Neural cell (in vitro differentiated cells): Measurements from ENCODE around the gene CHPF2. TPM values are rescaled to one million over a fixed set of nuclear protein-coding genes. Genes with fewer than 3 reads are reported as not detected.

Source experiments
- H2AFZ ChIP-seq: fragments of 200-600, 300-800 bp; sonication (generic), shearing (Covaris generic); 2 replicates; pipeline ENCODE4 v1.6.0; 2014; ENCODE audit warnings: low read depth, mild to moderate bottlenecking, antibody characterized with exemption, low read length, moderate library complexity
- H3F3A ChIP-seq: fragments of 200-600 bp; shearing (Covaris generic); 2 replicates; pipeline ENCODE4 v1.6.1; 2016; ENCODE audit warnings: mild to moderate bottlenecking, moderate library complexity, mixed read lengths, antibody characterized with exemption, low read length; ENCODE audit not compliant: insufficient read depth, poor library complexity, severe bottlenecking
- H3K27ac ChIP-seq: fragments of 200-600, 300-800 bp; sonication (generic), shearing (Covaris generic); 2 replicates; pipeline ENCODE4 v1.5.1; 2014; ENCODE audit warnings: mild to moderate bottlenecking, low read length, moderate library complexity
- H3K27me3 ChIP-seq: fragments of 300-800, 200-600 bp; sonication (generic), shearing (Covaris generic); 2 replicates; pipeline ENCODE4 v1.6.0; 2014; ENCODE audit warnings: mild to moderate bottlenecking, low read depth, low read length, moderate library complexity; ENCODE audit not compliant: insufficient read depth
- H3K36me3 ChIP-seq: fragments of 300-800, 200-600 bp; sonication (generic), shearing (Covaris generic); 2 replicates; pipeline ENCODE4 v1.5.1; 2014; ENCODE audit warnings: mild to moderate bottlenecking, antibody characterized with exemption, low read length, moderate library complexity; ENCODE audit not compliant: insufficient read depth
- H3K4me2 ChIP-seq: fragments of 300-800, 200-600 bp; sonication (generic), shearing (Covaris generic); 2 replicates; pipeline ENCODE4 v1.6.0; 2014; ENCODE audit warnings: mild to moderate bottlenecking, low read length
- H3K4me3 ChIP-seq: fragments of 300-800, 200-600 bp; sonication (generic), shearing (Covaris generic); 2 replicates; pipeline ENCODE4 v1.5.1; 2014; ENCODE audit warnings: mild to moderate bottlenecking, low read length, moderate library complexity
- H3K79me2 ChIP-seq: fragments of 200-600 bp; shearing (Covaris generic); replicated peaks from 2 replicates; pipeline ENCODE4 v1.6.0; 2014; ENCODE audit warnings: mild to moderate bottlenecking, low read length, moderate library complexity; ENCODE audit not compliant: insufficient read depth
- H3K9ac ChIP-seq: fragments of 300-800, 200-600 bp; sonication (generic), shearing (Covaris generic); 2 replicates; pipeline ENCODE4 v1.6.1; 2016; ENCODE audit warnings: mild to moderate bottlenecking, low read length, mixed read lengths
- H3K9me2 ChIP-seq: fragments of 200-600 bp; shearing (Covaris generic); 2 replicates; pipeline ENCODE4 v1.6.1; 2016; ENCODE audit warnings: mild to moderate bottlenecking, low read length, mixed read lengths; ENCODE audit not compliant: insufficient read depth
- H3K9me3 ChIP-seq: fragments of 200-600, 300-800 bp; sonication (generic), shearing (Covaris generic); 2 replicates; pipeline ENCODE4 v1.6.1; 2016; ENCODE audit warnings: mild to moderate bottlenecking, mixed run types, low read length, moderate library complexity, mixed read lengths
- H4K20me1 ChIP-seq: fragments of 200-600 bp; shearing (Covaris generic); 2 replicates; pipeline ENCODE4 v1.6.1; 2016; ENCODE audit warnings: mild to moderate bottlenecking, mixed run types; ENCODE audit not compliant: insufficient read depth
- CTCF ChIP-seq: fragments of 450-650 bp; IDR thresholded peaks from 2 replicates; pipeline ENCODE4 v1.5.1; 2014; ENCODE audit warnings: antibody characterized with exemption, mild to moderate bottlenecking, moderate library complexity; ENCODE audit not compliant: poor library complexity, severe bottlenecking
- EP300 ChIP-seq: fragments of 450-650 bp; conservative IDR thresholded peaks from 2 replicates; pipeline ENCODE4 v1.6.1; 2014; ENCODE audit warnings: antibody characterized with exemption, mild to moderate bottlenecking, moderate library complexity; ENCODE audit not compliant: poor library complexity, severe bottlenecking
- EZH2 ChIP-seq: fragments of 200-600, 300-800 bp; shearing (Covaris generic), sonication (generic); IDR thresholded peaks from 2 replicates; pipeline ENCODE4 v1.6.1; 2014; ENCODE audit warnings: antibody characterized with exemption, low read length, borderline replicate concordance, mild to moderate bottlenecking; ENCODE audit not compliant: insufficient read depth, poor library complexity, severe bottlenecking
- MXI1 ChIP-seq: fragments of 450-650 bp; conservative IDR thresholded peaks from 2 replicates; pipeline ENCODE4 v1.6.1; 2014; ENCODE audit warnings: antibody characterized with exemption, mild to moderate bottlenecking; ENCODE audit not compliant: poor library complexity, severe bottlenecking
- POLR2AphosphoS5 ChIP-seq: IDR thresholded peaks from 2 replicates; pipeline ENCODE4 v1.6.1; 2012
- RAD21 ChIP-seq: fragments of 450-650 bp; conservative IDR thresholded peaks from 2 replicates; pipeline ENCODE4 v1.6.1; 2014; ENCODE audit warnings: antibody characterized with exemption, mild to moderate bottlenecking, moderate library complexity
- REST ChIP-seq: IDR thresholded peaks from 2 replicates; pipeline ENCODE4 v1.6.1; 2012; ENCODE audit warnings: borderline replicate concordance
- SMC3 ChIP-seq: fragments of 450-650 bp; conservative IDR thresholded peaks from 2 replicates; pipeline ENCODE4 v1.6.1; 2014; ENCODE audit warnings: antibody characterized with exemption, mild to moderate bottlenecking, moderate library complexity; ENCODE audit not compliant: poor library complexity
- TAF1 ChIP-seq: IDR thresholded peaks from 2 replicates; pipeline ENCODE4 v1.6.1; 2012; ENCODE audit warnings: low read depth
- polyA plus RNA-seq: library from polyadenylated mRNA; depleted of rRNA; stranded (reverse); fragments of >200 nt; gene quantifications from 2 replicates; pipeline ENCODE4 v1.2.3, GENCODE V29; 2014

Gene CHPF2
- polyA plus RNA-seq, 1 donor from 2014 or later, result 22.5 TPM

GRCh38 chr7:151215396-151215795, 16.9 kb upstream of the CHPF2 start:
- H3K4me2 ChIP-seq, result no peak overlapping the region
- H3K27ac ChIP-seq, result no peak overlapping the region
- no peaks in the 10 kb centered on the region for H3K9me2 ChIP-seq
- H3K27me3 ChIP-seq, result no peaks in the 10 kb centered on the region
- H3K79me2 ChIP-seq, result no peaks in the 10 kb centered on the region
- H2AFZ ChIP-seq, result no peak overlapping the region
- no peaks in the 10 kb centered on the region for H3K9me3 ChIP-seq
- no peaks in the 10 kb centered on the region for H4K20me1 ChIP-seq
- no peak overlapping the region for H3K9ac ChIP-seq
- H3F3A ChIP-seq, result no peaks in the 10 kb centered on the region
- no peak overlapping the region for H3K4me3 ChIP-seq
- no peaks in the 10 kb centered on the region for H3K36me3 ChIP-seq
- TF ChIP-seq RAD21 (no peak), MXI1 (no peak), TAF1 (no peak), REST (no peak), EP300 (no peak), POLR2AphosphoS5 (no peak), CTCF (no peak), EZH2 (no peak), SMC3 (no peak)

- no peak for TF ChIP-seq POLR2AphosphoS5
- TF ChIP-seq EZH2, result no peak
- no peak for TF ChIP-seq RAD21
- no peak for TF ChIP-seq MXI1
- no peak for TF ChIP-seq CTCF
- no peak for TF ChIP-seq TAF1
- no peak for TF ChIP-seq EP300
- TF ChIP-seq SMC3, result no peak
- no peak for TF ChIP-seq REST
- no peaks in the 10 kb centered on the region for H3K27me3 ChIP-seq
- no peaks in the 10 kb centered on the region for H3K9me2 ChIP-seq
- no peaks in the 10 kb centered on the region for H3K9me3 ChIP-seq
- no peak overlapping the region for H2AFZ ChIP-seq
- H4K20me1 ChIP-seq, result no peaks in the 10 kb centered on the region
- H3K27ac ChIP-seq, result no peak overlapping the region
- no peaks in the 10 kb centered on the region for H3K36me3 ChIP-seq
- no peak overlapping the region for H3K9ac ChIP-seq
- no peaks in the 10 kb centered on the region for H3K79me2 ChIP-seq
- no peaks in the 10 kb centered on the region for H3F3A ChIP-seq
- H3K4me2 ChIP-seq, result no peak overlapping the region
- H3K4me3 ChIP-seq, result no peak overlapping the region
Measured at GRCh38 chr7:151218170-151218569, 14.1 kb upstream of the CHPF2 start.
